Thyroid gland (tissue), 4 donors: ENCODE data around the gene MAPK11. TPM values are rescaled to one million over a fixed set of nuclear protein-coding genes. Genes with fewer than 3 reads are reported as not detected.

Source experiments
- DNase-seq, 2 donors: peaks; one replicate each; pipeline ENCODE4 v3.0.0-alpha.2; 2019
- H3K27ac ChIP-seq, 3 donors: fragments of 200-600 bp; sonication (generic); 1 replicate in 2 of 3; 2 replicates in 1 of 3; pipeline ENCODE4 v1.5.1; 2016 to 2019; ENCODE audit warnings: mild to moderate bottlenecking in 1 of 3, moderate library complexity in 1 of 3
- H3K27me3 ChIP-seq: fragments of 200-600 bp; sonication (generic); one replicate; pipeline ENCODE4 v1.5.1; 2019
- H3K36me3 ChIP-seq, 2 donors: fragments of 200-600 bp; sonication (generic); one replicate each; pipeline ENCODE4 v1.5.1; 2016 to 2019
- H3K4me1 ChIP-seq, 2 donors: fragments of 200-600 bp; sonication (generic); one replicate each; pipeline ENCODE4 v1.5.1; 2017 to 2019
- H3K4me3 ChIP-seq, 3 donors: fragments of 200-600 bp; sonication (generic); replicated peaks in 1 of 3; 1 replicate in 2 of 3; 2 replicates in 1 of 3; pipeline ENCODE4 v1.5.1; 2016; ENCODE audit warnings: mild to moderate bottlenecking in 1 of 3
- H3K9me3 ChIP-seq: fragments of 200-600 bp; sonication (generic); one replicate; pipeline ENCODE4 v1.5.1; 2017
- CTCF ChIP-seq, 6 experiments: fragments of 200-600 bp in 3 of 6; fragments of 450-650 bp in 3 of 6; sonication (generic) in 3 of 6; IDR thresholded peaks; one replicate each; pipeline ENCODE4 v1.5.1; 2016 to 2019; ENCODE audit warnings: antibody characterized with exemption in 6 of 6, mild to moderate bottlenecking in 2 of 6, inconsistent platforms in 1 of 6, moderate library complexity in 1 of 6
- POLR2A ChIP-seq, 2 donors: fragments of 450-650 bp; IDR thresholded peaks; one replicate each; pipeline ENCODE4 v1.6.1; 2017; ENCODE audit warnings: antibody characterized with exemption in 2 of 2, mild to moderate bottlenecking in 2 of 2, moderate library complexity in 1 of 2
- WGBS, 2 donors: methylation state at CpG; one replicate each; pipeline ENCODE4 v1.1.5; 2017; 5-methylcytosine and 5-hydroxymethylcytosine counted together
- intact Hi-C: fragments of 100-400 bp; cut with DNase I; formaldehyde crosslinking; loops from one replicate; pipeline ENCODE4 v1.15.1; 2023
- total RNA-seq, 4 donors: library from RNA; depleted of rRNA; stranded (reverse); fragments of >200 nt; gene quantifications; one replicate each; pipeline ENCODE4 v1.2.3, GENCODE V29; 2016

MAPK11 gene
- total RNA-seq: 1 to 10 TPM; 2.8 to 4.7 (median 4.0) TPM

GRCh38 chr22:50269970-50270665 is at the start of gene MAPK11:
Gene MAPK11, minus strand, starts transcription at chr22:50270380. Its CDS starts 88 bp downstream, at chr22:50270292.
- 1 to 7% methylated on average over 6 to 13 of the region's 92 CpGs for WGBS, 2 donors
- Histone ChIP-seq H3K27ac (peak within 1 kb of the TSS in 1 of 3 donors; percentile 33), H3K27me3 (no peaks in the 10 kb centered on the region), H3K36me3 (peaks cover 2 to 4% of the 10 kb centered on the region in 2 donors), H3K4me1 (peaks cover 41 to 51% of the 10 kb centered on the region in 2 donors), H3K9me3 (no peaks in the 10 kb centered on the region), H3K4me3 (peak within 1 kb of the TSS in 2 of 3 donors; percentile 14 to 35)
- intact Hi-C loops: no loop called here
- TF ChIP-seq POLR2A (IDR thresholded peaks at IDR 0.05): no peak
- no peak for TF ChIP-seq CTCF (IDR thresholded peaks at IDR 0.05)
- DNase-seq: peak; percentile 48 to 51

GRCh38 chr22:50319503-50319951 is 49.3 kb upstream of the MAPK11 start:
- DNase-seq: no peak
- H3K9me3 ChIP-seq: no peaks in the 10 kb centered on the region
- no peaks in the 10 kb centered on the region for H3K27me3 ChIP-seq
- peaks cover 2 to 5% of the 10 kb centered on the region in 2 donors for H3K4me1 ChIP-seq
- intact Hi-C loops: no loop called here
- WGBS, 2 donors: 87 to 91% methylated on average over 6 to 14 of the region's 15 CpGs
- TF ChIP-seq CTCF (IDR thresholded peaks at IDR 0.05): no peak
- TF ChIP-seq POLR2A (IDR thresholded peaks at IDR 0.05): no peak
- H3K36me3 ChIP-seq: no peaks in the 10 kb centered on the region
- H3K27ac ChIP-seq: no peak overlapping the region
- no peak overlapping the region for H3K4me3 ChIP-seq

GRCh38 chr22:50318698-50319411 is 48.7 kb upstream of the MAPK11 start:
- DNase-seq: no peak
- no peak overlapping the region for H3K27ac ChIP-seq
- no peaks in the 10 kb centered on the region for H3K36me3 ChIP-seq
- WGBS, 2 donors: 88 to 93% methylated on average over 10 to 21 of the region's 21 CpGs
- H3K9me3 ChIP-seq: no peaks in the 10 kb centered on the region
- TF ChIP-seq CTCF (IDR thresholded peaks at IDR 0.05) (no peak), POLR2A (IDR thresholded peaks at IDR 0.05) (no peak)
- H3K4me1 ChIP-seq: peaks cover 3 to 12% of the 10 kb centered on the region in 2 donors
- intact Hi-C loops: no loop called here
- H3K27me3 ChIP-seq: no peaks in the 10 kb centered on the region
- no peak overlapping the region for H3K4me3 ChIP-seq

- Histone ChIP-seq H3K9me3 (no peaks in the 10 kb centered on the region), H3K36me3 (no peaks in the 10 kb centered on the region), H3K4me3 (no peak overlapping the region), H3K4me1 (peaks cover 3 to 13% of the 10 kb centered on the region in 2 donors), H3K27me3 (no peaks in the 10 kb centered on the region), H3K27ac (no peak overlapping the region)
- WGBS, 2 donors: 77 to 86% methylated on average over 7 of the region's 7 CpGs
- intact Hi-C loops: no loop called here
- DNase-seq: no peak
- no peak for TF ChIP-seq POLR2A (IDR thresholded peaks at IDR 0.05)
- no peak for TF ChIP-seq CTCF (IDR thresholded peaks at IDR 0.05)
Measured at GRCh38 chr22:50318356-50318697, 48.1 kb upstream of the MAPK11 start.

- TF ChIP-seq POLR2A (IDR thresholded peaks at IDR 0.05): no peak
- no peak for TF ChIP-seq CTCF (IDR thresholded peaks at IDR 0.05)
- Histone ChIP-seq H3K36me3 (no peaks in the 10 kb centered on the region), H3K27ac (no peak overlapping the region), H3K9me3 (no peaks in the 10 kb centered on the region), H3K27me3 (no peaks in the 10 kb centered on the region), H3K4me3 (no peak overlapping the region), H3K4me1 (peaks cover 3 to 13% of the 10 kb centered on the region in 2 donors)
- intact Hi-C loops: no loop called here
- DNase-seq: no peak
- WGBS, 2 donors: 92% methylated on average over 2 of the region's 7 CpGs; no CpG with 5 or more reads in 1 of the 2 donors
Measured at GRCh38 chr22:50317674-50318073, 47.5 kb upstream of the MAPK11 start.
